Measurements from ENCODE around the gene APRT.
"Not testable (repeated sequence)": the region's sequence is repeated elsewhere in the genome, so short reads cannot be mapped to it uniquely, and the experiment has no call there.

APRT gene

GRCh38 chr16:88824256-88825077, 12.7 kb upstream of the APRT start:
- no peak for FAIRE-seq

GRCh38 chr16:88823646-88824045, 11.9 kb upstream of the APRT start:
- not testable (repeated sequence) for DNase-seq (ENCODE audit: extremely low spot score, insufficient read length, low read depth); FAIRE-seq

More at GRCh38 chr16:88824256-88825077, 12.7 kb upstream of the APRT start:
- DNase-seq (ENCODE audit: extremely low spot score, insufficient read length, low read depth) = no peak

- DNase-seq (ENCODE audit: extremely low spot score, insufficient read length, low read depth) (no peak), FAIRE-seq (no peak)
Observed at GRCh38 chr16:88822281-88823040, 10.7 kb upstream of the APRT start.

- FAIRE-seq = no peak
- no peak for DNase-seq (ENCODE audit: extremely low spot score, insufficient read length, low read depth)
Observed at GRCh38 chr16:88821168-88821850, 9.6 kb upstream of the APRT start.

GRCh38 chr16:88820385-88821025, 8.8 kb upstream of the APRT start:
- DNase-seq (ENCODE audit: extremely low spot score, insufficient read length, low read depth) = no peak
- FAIRE-seq = no peak

- FAIRE-seq = no peak
- DNase-seq (ENCODE audit: extremely low spot score, insufficient read length, low read depth) = no peak
Observed at GRCh38 chr16:88819126-88819525, 7.4 kb upstream of the APRT start.

GRCh38 chr16:88818575-88818874, 6.8 kb upstream of the APRT start:
- FAIRE-seq (no peak), DNase-seq (ENCODE audit: extremely low spot score, insufficient read length, low read depth) (no peak)

- FAIRE-seq (no peak), DNase-seq (ENCODE audit: extremely low spot score, insufficient read length, low read depth) (no peak)
Observed at GRCh38 chr16:88817785-88818574, 6.3 kb upstream of the APRT start.

GRCh38 chr16:88816736-88817535, 5.2 kb upstream of the APRT start:
- FAIRE-seq (no peak), DNase-seq (ENCODE audit: extremely low spot score, insufficient read length, low read depth) (no peak)

- DNase-seq (ENCODE audit: extremely low spot score, insufficient read length, low read depth) (no peak), FAIRE-seq (peak; percentile 54)
Observed at GRCh38 chr16:88815901-88816589, 4.3 kb upstream of the APRT start.

GRCh38 chr16:88815227-88815626, 3.5 kb upstream of the APRT start:
- FAIRE-seq = no peak
- DNase-seq (ENCODE audit: extremely low spot score, insufficient read length, low read depth) = no peak

- FAIRE-seq (no peak), DNase-seq (ENCODE audit: extremely low spot score, insufficient read length, low read depth) (no peak)
Observed at GRCh38 chr16:88814144-88814502, 2.4 kb upstream of the APRT start.

- FAIRE-seq = no peak
- DNase-seq (ENCODE audit: extremely low spot score, insufficient read length, low read depth) = no peak
Observed at GRCh38 chr16:88813269-88814143, 1.8 kb upstream of the APRT start.

- DNase-seq (ENCODE audit: extremely low spot score, insufficient read length, low read depth) (no peak), FAIRE-seq (no peak)
Observed at GRCh38 chr16:88812513-88813268, 963 bp upstream of the APRT start.

- DNase-seq (ENCODE audit: extremely low spot score, insufficient read length, low read depth) = no peak
- FAIRE-seq = peak; percentile 18
Observed at GRCh38 chr16:88810912-88811768, 588 bp downstream of the APRT start.
